SK-N-SH treated with all-trans-retinoic acid at 6 μM for 48 hours (cell line): ENCODE measurements around the gene NET1.

Experiments
- ARNTL ChIP-seq: fragments of 450-650 bp; formaldehyde crosslinking; IDR thresholded peaks from 2 replicates; pipeline ENCODE4 v1.5.0; 2020; ENCODE audit warnings: low read depth, mild to moderate bottlenecking, moderate library complexity, borderline replicate concordance
- ISL1 ChIP-seq: fragments of 250-450 bp; sonication (Bioruptor Pico); IDR thresholded peaks from 2 replicates; pipeline ENCODE4 v2.1.2; 2022; ENCODE audit warnings: mild to moderate bottlenecking, moderate library complexity
- OSR1 ChIP-seq: fragments of 250-450 bp; sonication (Bioruptor Pico); IDR thresholded peaks from 2 replicates; pipeline ENCODE4 v1.8.0; 2022; ENCODE audit warnings: moderate library complexity, mild to moderate bottlenecking, inconsistent platforms
- TCF4 ChIP-seq: fragments of 250-450 bp; sonication (Bioruptor Pico); IDR thresholded peaks from 2 replicates; pipeline ENCODE4 v1.8.0; 2021; ENCODE audit warnings: mild to moderate bottlenecking, moderate library complexity, borderline replicate concordance
- ZFP3 ChIP-seq: fragments of 250-450 bp; sonication (Bioruptor Pico); IDR thresholded peaks from 2 replicates; pipeline ENCODE4 v1.5.0; 2020; ENCODE audit warnings: mild to moderate bottlenecking, moderate library complexity
- ZFP30 ChIP-seq: fragments of 450-650 bp; formaldehyde crosslinking; IDR thresholded peaks from 2 replicates; pipeline ENCODE4 v1.5.0; 2022; ENCODE audit warnings: mild to moderate bottlenecking, moderate library complexity
- ZNF565 ChIP-seq: fragments of 450-650 bp; formaldehyde crosslinking; conservative IDR thresholded peaks from 2 replicates; pipeline ENCODE4 v1.5.0; 2020; ENCODE audit warnings: low read depth, mild to moderate bottlenecking, moderate library complexity
- ZNF70 ChIP-seq: fragments of 450-650 bp; formaldehyde crosslinking; IDR thresholded peaks from 2 replicates; pipeline ENCODE4 v1.5.0; 2020; ENCODE audit warnings: mild to moderate bottlenecking, moderate library complexity
- TF ChIP-seq, protein P1 (sequence below): fragments of 250-450 bp; sonication (Bioruptor Pico); IDR thresholded peaks from 2 replicates; pipeline ENCODE4 v1.5.1; 2020; ENCODE audit warnings: low read depth, mild to moderate bottlenecking, moderate library complexity
- TF ChIP-seq, protein P2 (sequence below): fragments of 250-450 bp; sonication (Bioruptor Pico); IDR thresholded peaks from 2 replicates; pipeline ENCODE4 v1.5.0; 2020; ENCODE audit warnings: mild to moderate bottlenecking, moderate library complexity
- TF ChIP-seq, protein P3 (sequence below): fragments of 250-450 bp; sonication (Bioruptor Pico); IDR thresholded peaks from 2 replicates; pipeline ENCODE4 v1.5.1; 2021; ENCODE audit warnings: mild to moderate bottlenecking, moderate library complexity

DNA sequence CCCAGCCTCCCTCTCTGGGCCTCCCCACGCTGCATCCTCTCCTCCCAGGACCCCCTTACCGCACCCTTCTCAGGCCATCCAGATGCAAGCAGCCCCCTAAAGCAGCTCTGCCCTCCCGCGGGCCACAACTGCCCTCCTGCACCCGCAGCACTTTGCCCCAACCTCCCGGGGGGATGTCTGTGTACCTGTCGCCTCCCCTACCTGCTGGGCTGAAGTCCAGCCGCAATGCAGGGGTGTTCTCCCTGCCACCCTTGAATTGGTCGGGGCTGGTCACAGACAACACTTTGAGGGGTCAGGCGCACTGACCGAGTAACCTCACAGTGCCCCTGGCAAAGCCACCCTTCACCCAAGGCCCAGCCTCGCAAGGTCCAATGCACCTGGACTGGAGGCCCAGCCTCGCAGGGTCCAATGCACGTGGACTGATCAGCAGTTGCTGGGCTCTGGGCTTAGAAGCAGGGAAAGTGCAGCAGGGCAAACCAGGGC, 95.3 kb downstream of the NET1 start:
- TF ChIP-seq ISL1 (CRISPR knock-in tag) (no peak), OSR1 (CRISPR knock-in tag) (no peak), ZNF565 (CRISPR knock-in tag) (no peak), TCF4 (CRISPR knock-in tag) (no peak), ZFP30 (CRISPR knock-in tag) (no peak), ARNTL (no peak), ZFP3 (CRISPR knock-in tag) (no peak), ZNF70 (CRISPR knock-in tag) (no peak)
- TF ChIP-seq, protein P1, sequence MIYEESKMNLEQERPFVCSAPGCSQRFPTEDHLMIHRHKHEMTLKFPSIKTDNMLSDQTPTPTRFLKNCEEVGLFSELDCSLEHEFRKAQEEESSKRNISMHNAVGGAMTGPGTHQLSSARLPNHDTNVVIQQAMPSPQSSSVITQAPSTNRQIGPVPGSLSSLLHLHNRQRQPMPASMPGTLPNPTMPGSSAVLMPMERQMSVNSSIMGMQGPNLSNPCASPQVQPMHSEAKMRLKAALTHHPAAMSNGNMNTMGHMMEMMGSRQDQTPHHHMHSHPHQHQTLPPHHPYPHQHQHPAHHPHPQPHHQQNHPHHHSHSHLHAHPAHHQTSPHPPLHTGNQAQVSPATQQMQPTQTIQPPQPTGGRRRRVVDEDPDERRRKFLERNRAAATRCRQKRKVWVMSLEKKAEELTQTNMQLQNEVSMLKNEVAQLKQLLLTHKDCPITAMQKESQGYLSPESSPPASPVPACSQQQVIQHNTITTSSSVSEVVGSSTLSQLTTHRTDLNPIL (CRISPR knock-in tag), result no peak
- TF ChIP-seq, protein P2, sequence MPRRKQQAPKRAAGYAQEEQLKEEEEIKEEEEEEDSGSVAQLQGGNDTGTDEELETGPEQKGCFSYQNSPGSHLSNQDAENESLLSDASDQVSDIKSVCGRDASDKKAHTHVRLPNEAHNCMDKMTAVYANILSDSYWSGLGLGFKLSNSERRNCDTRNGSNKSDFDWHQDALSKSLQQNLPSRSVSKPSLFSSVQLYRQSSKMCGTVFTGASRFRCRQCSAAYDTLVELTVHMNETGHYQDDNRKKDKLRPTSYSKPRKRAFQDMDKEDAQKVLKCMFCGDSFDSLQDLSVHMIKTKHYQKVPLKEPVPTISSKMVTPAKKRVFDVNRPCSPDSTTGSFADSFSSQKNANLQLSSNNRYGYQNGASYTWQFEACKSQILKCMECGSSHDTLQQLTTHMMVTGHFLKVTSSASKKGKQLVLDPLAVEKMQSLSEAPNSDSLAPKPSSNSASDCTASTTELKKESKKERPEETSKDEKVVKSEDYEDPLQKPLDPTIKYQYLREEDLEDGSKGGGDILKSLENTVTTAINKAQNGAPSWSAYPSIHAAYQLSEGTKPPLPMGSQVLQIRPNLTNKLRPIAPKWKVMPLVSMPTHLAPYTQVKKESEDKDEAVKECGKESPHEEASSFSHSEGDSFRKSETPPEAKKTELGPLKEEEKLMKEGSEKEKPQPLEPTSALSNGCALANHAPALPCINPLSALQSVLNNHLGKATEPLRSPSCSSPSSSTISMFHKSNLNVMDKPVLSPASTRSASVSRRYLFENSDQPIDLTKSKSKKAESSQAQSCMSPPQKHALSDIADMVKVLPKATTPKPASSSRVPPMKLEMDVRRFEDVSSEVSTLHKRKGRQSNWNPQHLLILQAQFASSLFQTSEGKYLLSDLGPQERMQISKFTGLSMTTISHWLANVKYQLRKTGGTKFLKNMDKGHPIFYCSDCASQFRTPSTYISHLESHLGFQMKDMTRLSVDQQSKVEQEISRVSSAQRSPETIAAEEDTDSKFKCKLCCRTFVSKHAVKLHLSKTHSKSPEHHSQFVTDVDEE (CRISPR knock-in tag), result no peak
- TF ChIP-seq, protein P3, sequence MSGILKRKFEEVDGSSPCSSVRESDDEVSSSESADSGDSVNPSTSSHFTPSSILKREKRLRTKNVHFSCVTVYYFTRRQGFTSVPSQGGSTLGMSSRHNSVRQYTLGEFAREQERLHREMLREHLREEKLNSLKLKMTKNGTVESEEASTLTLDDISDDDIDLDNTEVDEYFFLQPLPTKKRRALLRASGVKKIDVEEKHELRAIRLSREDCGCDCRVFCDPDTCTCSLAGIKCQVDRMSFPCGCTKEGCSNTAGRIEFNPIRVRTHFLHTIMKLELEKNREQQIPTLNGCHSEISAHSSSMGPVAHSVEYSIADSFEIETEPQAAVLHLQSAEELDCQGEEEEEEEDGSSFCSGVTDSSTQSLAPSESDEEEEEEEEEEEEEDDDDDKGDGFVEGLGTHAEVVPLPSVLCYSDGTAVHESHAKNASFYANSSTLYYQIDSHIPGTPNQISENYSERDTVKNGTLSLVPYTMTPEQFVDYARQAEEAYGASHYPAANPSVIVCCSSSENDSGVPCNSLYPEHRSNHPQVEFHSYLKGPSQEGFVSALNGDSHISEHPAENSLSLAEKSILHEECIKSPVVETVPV, result no peak
